ENCODE data around the gene PDXP. TPM values are rescaled to one million over a fixed set of nuclear protein-coding genes. Genes with fewer than 3 reads are reported as not detected.

Gene PDXP
- total RNA-seq, 1 experiment from 2014 or later = 10.5 TPM

GRCh38 chr22:37618072-37618656 is 40.4 kb upstream of the PDXP start:
- H3K27me3 Mint-ChIP-seq (ENCODE audit: insufficient read depth, unreplicated experiment) = no peaks in the 10 kb centered on the region
- TF ChIP-seq, protein P1, sequence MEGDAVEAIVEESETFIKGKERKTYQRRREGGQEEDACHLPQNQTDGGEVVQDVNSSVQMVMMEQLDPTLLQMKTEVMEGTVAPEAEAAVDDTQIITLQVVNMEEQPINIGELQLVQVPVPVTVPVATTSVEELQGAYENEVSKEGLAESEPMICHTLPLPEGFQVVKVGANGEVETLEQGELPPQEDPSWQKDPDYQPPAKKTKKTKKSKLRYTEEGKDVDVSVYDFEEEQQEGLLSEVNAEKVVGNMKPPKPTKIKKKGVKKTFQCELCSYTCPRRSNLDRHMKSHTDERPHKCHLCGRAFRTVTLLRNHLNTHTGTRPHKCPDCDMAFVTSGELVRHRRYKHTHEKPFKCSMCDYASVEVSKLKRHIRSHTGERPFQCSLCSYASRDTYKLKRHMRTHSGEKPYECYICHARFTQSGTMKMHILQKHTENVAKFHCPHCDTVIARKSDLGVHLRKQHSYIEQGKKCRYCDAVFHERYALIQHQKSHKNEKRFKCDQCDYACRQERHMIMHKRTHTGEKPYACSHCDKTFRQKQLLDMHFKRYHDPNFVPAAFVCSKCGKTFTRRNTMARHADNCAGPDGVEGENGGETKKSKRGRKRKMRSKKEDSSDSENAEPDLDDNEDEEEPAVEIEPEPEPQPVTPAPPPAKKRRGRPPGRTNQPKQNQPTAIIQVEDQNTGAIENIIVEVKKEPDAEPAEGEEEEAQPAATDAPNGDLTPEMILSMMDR (IDR thresholded peaks at IDR 0.05; ENCODE audit: unreplicated experiment) = no peak
- H3K9me3 Mint-ChIP-seq (ENCODE audit: unreplicated experiment) = no peaks in the 10 kb centered on the region
- BruUV-seq (replicated peaks) = no TSS peak
- ChIA-PET CTCF (interaction anchor here (1.1 to 1.3 kb wide), 5 partner anchors 9 to 174 kb away, joined by 3 to 5 read pairs (median 4); no protein-coding TSS in a partner anchor), POLR2A (interaction anchor here (0.9 to 2.0 kb wide), 4 partner anchors 9 to 190 kb away, joined by 3 to 5 read pairs (median 4); partner anchors contain the start of genes GCAT and GGA1)
- H3K4me3 Mint-ChIP-seq (ENCODE audit: unreplicated experiment) = no peak overlapping the region
- DNase-seq (ENCODE audit: unreplicated experiment) = no peak
- peaks cover 50% of the 10 kb centered on the region for H3K36me3 Mint-ChIP-seq (ENCODE audit: insufficient read depth, unreplicated experiment)
- H3K4me1 Mint-ChIP-seq (ENCODE audit: insufficient read depth, unreplicated experiment) = no peaks in the 10 kb centered on the region
- intact Hi-C loops (cut with micrococcal nuclease) = no loop called here
- H3K27ac Mint-ChIP-seq (ENCODE audit: low read depth, unreplicated experiment) = no peak overlapping the region

GRCh38 chr22:37618674-37619073 is 39.8 kb upstream of the PDXP start:
- ChIA-PET CTCF (interaction anchor here (0.6 to 1.1 kb wide), 4 partner anchors 11 to 244 kb away, joined by 3 to 4 read pairs (median 4); no protein-coding TSS in a partner anchor), POLR2A (interaction anchor here (2.0 kb wide), 1 partner anchor 17 kb away, joined by 4 read pairs; no protein-coding TSS in a partner anchor)
- Mint-ChIP-seq H3K27ac (ENCODE audit: low read depth, unreplicated experiment) (no peak overlapping the region), H3K27me3 (ENCODE audit: insufficient read depth, unreplicated experiment) (no peaks in the 10 kb centered on the region), H3K9me3 (ENCODE audit: unreplicated experiment) (no peaks in the 10 kb centered on the region), H3K4me3 (ENCODE audit: unreplicated experiment) (no peak overlapping the region), H3K36me3 (ENCODE audit: insufficient read depth, unreplicated experiment) (peaks cover 53% of the 10 kb centered on the region), H3K4me1 (ENCODE audit: insufficient read depth, unreplicated experiment) (no peaks in the 10 kb centered on the region)
- intact Hi-C loops (cut with micrococcal nuclease) = no loop called here
- no TSS peak for BruUV-seq (replicated peaks)
- TF ChIP-seq, protein P1 (IDR thresholded peaks at IDR 0.05; ENCODE audit: unreplicated experiment) = no peak
- no peak for DNase-seq (ENCODE audit: unreplicated experiment)

DNA sequence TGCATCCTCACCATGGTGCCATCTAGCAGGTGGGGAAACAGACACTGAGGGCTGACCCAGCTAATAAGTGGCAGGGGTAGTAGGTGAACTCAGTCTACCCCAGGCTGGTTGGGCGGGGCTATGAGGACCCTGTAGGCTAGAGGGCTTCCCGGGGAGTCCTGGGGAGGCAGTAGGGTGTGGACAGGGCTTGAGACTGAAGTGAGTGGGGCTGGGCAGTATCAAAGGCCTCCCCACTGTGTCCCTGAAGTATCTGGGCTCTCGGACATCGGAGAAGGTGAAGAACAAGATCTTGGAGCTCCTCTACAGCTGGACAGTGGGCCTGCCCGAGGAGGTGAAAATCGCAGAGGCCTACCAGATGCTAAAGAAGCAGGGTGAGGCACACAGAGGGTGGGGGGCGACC is 38.5 kb upstream of the PDXP start:
- Mint-ChIP-seq H3K36me3 (ENCODE audit: insufficient read depth, unreplicated experiment) (peaks cover 51% of the 10 kb centered on the region), H3K4me3 (ENCODE audit: unreplicated experiment) (no peak overlapping the region), H3K4me1 (ENCODE audit: insufficient read depth, unreplicated experiment) (no peaks in the 10 kb centered on the region), H3K9me3 (ENCODE audit: unreplicated experiment) (no peaks in the 10 kb centered on the region), H3K27ac (ENCODE audit: low read depth, unreplicated experiment) (no peak overlapping the region), H3K27me3 (ENCODE audit: insufficient read depth, unreplicated experiment) (no peaks in the 10 kb centered on the region)
- CTCF ChIA-PET = interaction anchor here (1.0 to 1.5 kb wide), 3 partner anchors 10 to 28 kb away, joined by 3 to 7 read pairs (median 5); no protein-coding TSS in a partner anchor
- intact Hi-C loops (cut with micrococcal nuclease) = no loop called here
- BruUV-seq (replicated peaks) = no TSS peak
- TF ChIP-seq, protein P1 (IDR thresholded peaks at IDR 0.05; ENCODE audit: unreplicated experiment) = no peak
- POLR2A ChIA-PET = interaction anchor here (0.8 kb wide), 2 partner anchors 12 to 38 kb away, joined by 3 read pairs; partner anchors contain the start of genes GGA1 and PDXP
- no peak for DNase-seq (ENCODE audit: unreplicated experiment)

GRCh38 chr22:37621352-37621860 is 37.1 kb upstream of the PDXP start:
- DNase-seq (ENCODE audit: unreplicated experiment) = no peak
- no TSS peak for BruUV-seq (replicated peaks)
- POLR2A ChIA-PET = no interaction called here
- Mint-ChIP-seq H3K4me3 (ENCODE audit: unreplicated experiment) (no peak overlapping the region), H3K4me1 (ENCODE audit: insufficient read depth, unreplicated experiment) (no peaks in the 10 kb centered on the region), H3K9me3 (ENCODE audit: unreplicated experiment) (no peaks in the 10 kb centered on the region), H3K27ac (ENCODE audit: low read depth, unreplicated experiment) (no peak overlapping the region), H3K36me3 (ENCODE audit: insufficient read depth, unreplicated experiment) (peaks cover 42% of the 10 kb centered on the region), H3K27me3 (ENCODE audit: insufficient read depth, unreplicated experiment) (no peaks in the 10 kb centered on the region)
- CTCF ChIA-PET = interaction anchor here (1.2 to 1.7 kb wide), 2 partner anchors 11 to 15 kb away, joined by 4 to 6 read pairs; no protein-coding TSS in a partner anchor
- intact Hi-C loops (cut with micrococcal nuclease) = no loop called here
- TF ChIP-seq, protein P1 (IDR thresholded peaks at IDR 0.05; ENCODE audit: unreplicated experiment) = no peak
